ENCODE measurements around the gene TARS3.

DNA sequence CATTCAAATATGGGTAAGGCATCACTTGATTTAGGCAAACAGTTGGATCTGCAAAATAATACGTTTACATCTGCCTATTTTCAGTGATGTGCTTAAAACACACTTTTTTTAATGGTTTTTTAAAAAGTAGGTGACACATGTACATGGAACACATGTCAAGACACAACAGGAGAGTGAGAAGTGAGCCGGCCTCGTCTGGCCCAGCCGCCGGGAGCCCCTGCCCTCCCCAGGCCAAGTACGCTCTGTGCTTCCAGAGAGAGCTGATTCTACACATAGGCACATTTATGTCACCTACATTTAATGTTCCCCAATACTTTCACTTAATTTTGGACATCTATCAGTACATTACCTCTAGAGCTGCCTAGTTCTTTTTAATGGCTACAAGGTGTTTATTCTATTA lies 75.9 kb downstream of the TARS3 start:
- TF ChIP-seq POLR2A (IDR thresholded peaks at IDR 0.05) = no peak
- TF ChIP-seq, protein P1, sequence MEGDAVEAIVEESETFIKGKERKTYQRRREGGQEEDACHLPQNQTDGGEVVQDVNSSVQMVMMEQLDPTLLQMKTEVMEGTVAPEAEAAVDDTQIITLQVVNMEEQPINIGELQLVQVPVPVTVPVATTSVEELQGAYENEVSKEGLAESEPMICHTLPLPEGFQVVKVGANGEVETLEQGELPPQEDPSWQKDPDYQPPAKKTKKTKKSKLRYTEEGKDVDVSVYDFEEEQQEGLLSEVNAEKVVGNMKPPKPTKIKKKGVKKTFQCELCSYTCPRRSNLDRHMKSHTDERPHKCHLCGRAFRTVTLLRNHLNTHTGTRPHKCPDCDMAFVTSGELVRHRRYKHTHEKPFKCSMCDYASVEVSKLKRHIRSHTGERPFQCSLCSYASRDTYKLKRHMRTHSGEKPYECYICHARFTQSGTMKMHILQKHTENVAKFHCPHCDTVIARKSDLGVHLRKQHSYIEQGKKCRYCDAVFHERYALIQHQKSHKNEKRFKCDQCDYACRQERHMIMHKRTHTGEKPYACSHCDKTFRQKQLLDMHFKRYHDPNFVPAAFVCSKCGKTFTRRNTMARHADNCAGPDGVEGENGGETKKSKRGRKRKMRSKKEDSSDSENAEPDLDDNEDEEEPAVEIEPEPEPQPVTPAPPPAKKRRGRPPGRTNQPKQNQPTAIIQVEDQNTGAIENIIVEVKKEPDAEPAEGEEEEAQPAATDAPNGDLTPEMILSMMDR (IDR thresholded peaks at IDR 0.05) = no peak
